ENCODE data around the gene COL15A1. TPM values are rescaled to one million over a fixed set of nuclear protein-coding genes. Genes with fewer than 3 reads are reported as not detected.

The COL15A1 gene
- total RNA-seq, 1 donor from 2014 or later, result 0.07 TPM

GRCh38 chr9:99069075-99069474, 125.4 kb downstream of the COL15A1 start:
- Mint-ChIP-seq H3K27ac (peak overlapping the region; percentile 47), H3K36me3 (ENCODE audit: low read depth) (no peaks in the 10 kb centered on the region), H3K4me1 (peaks cover 8% of the 10 kb centered on the region), H3K4me3 (no peak overlapping the region), H3K9me3 (no peaks in the 10 kb centered on the region), H3K27me3 (no peaks in the 10 kb centered on the region)
- no peak for ATAC-seq (ENCODE audit: low read depth)
- intact Hi-C loops (cut with micrococcal nuclease), result no loop called here
- no peak for DNase-seq
- ChIA-PET POLR2A (no interaction called here), CTCF (no interaction called here)
- no peak for TF ChIP-seq CTCF (IDR thresholded peaks at IDR 0.05)

GRCh38 chr9:99069546-99069945, 125.8 kb downstream of the COL15A1 start:
- DNase-seq (no peak), ATAC-seq (ENCODE audit: low read depth) (no peak)
- ChIA-PET POLR2A (no interaction called here), CTCF (no interaction called here)
- peaks cover 8% of the 10 kb centered on the region for H3K4me1 Mint-ChIP-seq
- no peaks in the 10 kb centered on the region for H3K9me3 Mint-ChIP-seq
- H3K27me3 Mint-ChIP-seq, result no peaks in the 10 kb centered on the region
- TF ChIP-seq CTCF (IDR thresholded peaks at IDR 0.05), result no peak
- no peaks in the 10 kb centered on the region for H3K36me3 Mint-ChIP-seq (ENCODE audit: low read depth)
- intact Hi-C loops (cut with micrococcal nuclease), result no loop called here
- no peak overlapping the region for H3K27ac Mint-ChIP-seq
- no peak overlapping the region for H3K4me3 Mint-ChIP-seq

GRCh38 chr9:99070681-99071080, 127.0 kb downstream of the COL15A1 start:
- no peak overlapping the region for H3K4me3 Mint-ChIP-seq
- no peak for TF ChIP-seq CTCF (IDR thresholded peaks at IDR 0.05)

GRCh38 chr9:99071313-99072039, 127.8 kb downstream of the COL15A1 start:
- Mint-ChIP-seq H3K36me3 (ENCODE audit: low read depth) (no peaks in the 10 kb centered on the region), H3K4me3 (no peak overlapping the region), H3K4me1 (peaks cover 13% of the 10 kb centered on the region), H3K27ac (no peak overlapping the region), H3K9me3 (no peaks in the 10 kb centered on the region), H3K27me3 (no peaks in the 10 kb centered on the region)
- ATAC-seq (ENCODE audit: low read depth) (no peak), DNase-seq (no peak)
- ChIA-PET POLR2A (interaction anchor here (0.7 kb wide), 1 partner anchor 710 kb away, joined by 3 read pairs; no protein-coding TSS in a partner anchor), CTCF (interaction anchor here (0.9 kb wide), 1 partner anchor 69 kb away, joined by 3 read pairs; no protein-coding TSS in a partner anchor)
- intact Hi-C loops (cut with micrococcal nuclease), result no loop called here
- no peak for TF ChIP-seq CTCF (IDR thresholded peaks at IDR 0.05)

More at GRCh38 chr9:99070681-99071080, 127.0 kb downstream of the COL15A1 start:
- DNase-seq (no peak), ATAC-seq (ENCODE audit: low read depth) (no peak)
- Mint-ChIP-seq H3K27ac (no peak overlapping the region), H3K27me3 (no peaks in the 10 kb centered on the region), H3K9me3 (no peaks in the 10 kb centered on the region), H3K4me1 (peaks cover 8% of the 10 kb centered on the region), H3K36me3 (ENCODE audit: low read depth) (no peaks in the 10 kb centered on the region)
- CTCF ChIA-PET, result interaction anchor here (0.9 kb wide), 1 partner anchor 70 kb away, joined by 3 read pairs; no protein-coding TSS in a partner anchor
- intact Hi-C loops (cut with micrococcal nuclease), result no loop called here
- POLR2A ChIA-PET, result interaction anchor here (0.7 kb wide), 1 partner anchor 710 kb away, joined by 3 read pairs; no protein-coding TSS in a partner anchor

GRCh38 chr9:99072040-99072394, 128.3 kb downstream of the COL15A1 start:
- no peak for DNase-seq
- TF ChIP-seq CTCF (IDR thresholded peaks at IDR 0.05), result no peak
- no peak overlapping the region for H3K4me3 Mint-ChIP-seq
- H3K27ac Mint-ChIP-seq, result no peak overlapping the region
- no peak for ATAC-seq (ENCODE audit: low read depth)
- H3K36me3 Mint-ChIP-seq (ENCODE audit: low read depth), result no peaks in the 10 kb centered on the region
- H3K27me3 Mint-ChIP-seq, result no peaks in the 10 kb centered on the region
- ChIA-PET CTCF (no interaction called here), POLR2A (no interaction called here)
- peaks cover 18% of the 10 kb centered on the region for H3K4me1 Mint-ChIP-seq
- intact Hi-C loops (cut with micrococcal nuclease), result no loop called here
- H3K9me3 Mint-ChIP-seq, result no peaks in the 10 kb centered on the region

Measured in activated B cell treated with CpG ODN at 0.5 μM for 24 hours (primary cell).